Pons (tissue), 1 donor: Measurements from ENCODE around the gene CAMKMT.
"Not testable (repeated sequence)": the region's sequence is repeated elsewhere in the genome, so short reads cannot be mapped to it uniquely, and the experiment has no call there.

ENCODE experiments used
- DNase-seq: peaks from one replicate; pipeline ENCODE4 v3.0.0-alpha.2; 2016; ENCODE audit warnings: low spot score

CAMKMT gene

GRCh38 chr2:44360749-44361329, 908 bp upstream of the CAMKMT start:
- no peak for DNase-seq

GRCh38 chr2:44362207-44363015, 664 bp downstream of the CAMKMT start:
- peak; percentile 46 for DNase-seq

GRCh38 chr2:44364604-44365003, 2.9 kb downstream of the CAMKMT start:
- DNase-seq = no peak

GRCh38 chr2:44367591-44367990, 5.8 kb downstream of the CAMKMT start:
- no peak for DNase-seq

- DNase-seq = no peak
Measured at GRCh38 chr2:44369392-44369791, 7.6 kb downstream of the CAMKMT start.

- DNase-seq = no peak
Measured at GRCh38 chr2:44371445-44371844, 9.7 kb downstream of the CAMKMT start.

GRCh38 chr2:44372246-44372645, 10.5 kb downstream of the CAMKMT start:
- no peak for DNase-seq

- DNase-seq = no peak
Measured at GRCh38 chr2:44377486-44377885, 15.7 kb downstream of the CAMKMT start.

GRCh38 chr2:44385226-44385625, 23.5 kb downstream of the CAMKMT start:
- not testable (repeated sequence) for DNase-seq

GRCh38 chr2:44388877-44389276, 27.1 kb downstream of the CAMKMT start:
- DNase-seq = no peak

- no peak for DNase-seq
Measured at GRCh38 chr2:44389895-44390294, 28.1 kb downstream of the CAMKMT start.

GRCh38 chr2:44392338-44392943, 30.7 kb downstream of the CAMKMT start:
- peak; percentile 41 for DNase-seq

GRCh38 chr2:44397447-44398175, 35.9 kb downstream of the CAMKMT start:
- no peak for DNase-seq

GRCh38 chr2:44398243-44398897, 36.6 kb downstream of the CAMKMT start:
- no peak for DNase-seq

GRCh38 chr2:44420725-44421124, 59.0 kb downstream of the CAMKMT start:
- no peak for DNase-seq

GRCh38 chr2:44424211-44424610, 62.5 kb downstream of the CAMKMT start:
- DNase-seq = no peak

GRCh38 chr2:44429034-44429433, 67.3 kb downstream of the CAMKMT start:
- DNase-seq = no peak

GRCh38 chr2:44430342-44430741, 68.6 kb downstream of the CAMKMT start:
- DNase-seq = no peak

- DNase-seq = no peak
Measured at GRCh38 chr2:44433895-44434294, 72.1 kb downstream of the CAMKMT start.

GRCh38 chr2:44441200-44441599, 79.5 kb downstream of the CAMKMT start:
- no peak for DNase-seq

- no peak for DNase-seq
Measured at GRCh38 chr2:44442019-44442418, 80.3 kb downstream of the CAMKMT start.

GRCh38 chr2:44443517-44443916, 81.8 kb downstream of the CAMKMT start:
- DNase-seq = no peak
